ENCODE data around the gene THAP3.
"Not testable (repeated sequence)": the region's sequence is repeated elsewhere in the genome, so short reads cannot be mapped to it uniquely, and the experiment has no call there.

THAP3 gene

GRCh38 chr1:6635910-6636760 is 11.5 kb downstream of the THAP3 start:
- TF ChIP-seq CTCF (IDR thresholded peaks at IDR 0.05; ENCODE audit: low read length) = no peak
- TF ChIP-seq EZH2phosphoT487 (IDR thresholded peaks at IDR 0.05; ENCODE audit: low read length) = no peak
- TF ChIP-seq EZH2 (optimal IDR thresholded peaks at IDR 0.05; ENCODE audit: low read depth, low read length) = no peak
- Histone ChIP-seq H3K9me3 (replicated peaks; ENCODE audit: insufficient read depth, low read length) (no peaks in the 10 kb centered on the region), H3K36me3 (replicated peaks; ENCODE audit: insufficient read depth, low read length) (peaks cover 4% of the 10 kb centered on the region; the same call in 1 of the 2 replicates), H2AFZ (ENCODE audit: low read length) (no peak overlapping the region), H3K4me1 (ENCODE audit: low read length) (no peaks in the 10 kb centered on the region), H4K20me1 (ENCODE audit: insufficient read depth, low read length) (no peaks in the 10 kb centered on the region), H3K27me3 (replicated peaks; ENCODE audit: insufficient read depth, low read length) (no peaks in the 10 kb centered on the region), H3K27ac (ENCODE audit: low read length) (no peak overlapping the region), H3F3A (ENCODE audit: insufficient read depth, low read length) (no peaks in the 10 kb centered on the region), H3K9ac (ENCODE audit: low read length) (no peak overlapping the region), H3K4me2 (ENCODE audit: low read depth, low read length) (no peak overlapping the region), H3K79me2 (ENCODE audit: low read length) (no peaks in the 10 kb centered on the region), H3K4me3 (ENCODE audit: low read length) (no peak overlapping the region), H3K9me2 (replicated peaks; ENCODE audit: insufficient read depth, low read length) (no peaks in the 10 kb centered on the region)
- no peak for DNase-seq

GRCh38 chr1:6636778-6637177 is 12.1 kb downstream of the THAP3 start:
- H3K4me3 ChIP-seq (ENCODE audit: low read length); H3K79me2 ChIP-seq (ENCODE audit: low read length); H3K27ac ChIP-seq (ENCODE audit: low read length); H3K9me2 ChIP-seq (replicated peaks; ENCODE audit: insufficient read depth, low read length); H2AFZ ChIP-seq (ENCODE audit: low read length); H3K27me3 ChIP-seq (replicated peaks; ENCODE audit: insufficient read depth, low read length); H4K20me1 ChIP-seq (ENCODE audit: insufficient read depth, low read length); H3F3A ChIP-seq (ENCODE audit: insufficient read depth, low read length); H3K9me3 ChIP-seq (replicated peaks; ENCODE audit: insufficient read depth, low read length); H3K36me3 ChIP-seq (replicated peaks; ENCODE audit: insufficient read depth, low read length); H3K4me1 ChIP-seq (ENCODE audit: low read length); H3K4me2 ChIP-seq (ENCODE audit: low read depth, low read length); DNase-seq; H3K9ac ChIP-seq (ENCODE audit: low read length): not testable (repeated sequence)

GRCh38 chr1:6637770-6638169 is 13.1 kb downstream of the THAP3 start:
- Histone ChIP-seq H3K27me3 (replicated peaks; ENCODE audit: insufficient read depth, low read length) (no peaks in the 10 kb centered on the region), H4K20me1 (ENCODE audit: insufficient read depth, low read length) (no peaks in the 10 kb centered on the region), H3K9me2 (replicated peaks; ENCODE audit: insufficient read depth, low read length) (no peaks in the 10 kb centered on the region), H3K4me3 (ENCODE audit: low read length) (no peak overlapping the region), H3K9me3 (replicated peaks; ENCODE audit: insufficient read depth, low read length) (no peaks in the 10 kb centered on the region), H3K9ac (ENCODE audit: low read length) (no peak overlapping the region), H3K27ac (ENCODE audit: low read length) (no peak overlapping the region), H3F3A (ENCODE audit: insufficient read depth, low read length) (no peaks in the 10 kb centered on the region), H3K4me1 (ENCODE audit: low read length) (no peaks in the 10 kb centered on the region), H3K4me2 (ENCODE audit: low read depth, low read length) (no peak overlapping the region), H3K36me3 (replicated peaks; ENCODE audit: insufficient read depth, low read length) (peaks cover 4% of the 10 kb centered on the region; the same call in 1 of the 2 replicates), H2AFZ (ENCODE audit: low read length) (no peak overlapping the region), H3K79me2 (ENCODE audit: low read length) (no peaks in the 10 kb centered on the region)
- no peak for TF ChIP-seq EZH2phosphoT487 (IDR thresholded peaks at IDR 0.05; ENCODE audit: low read length)
- TF ChIP-seq EZH2 (optimal IDR thresholded peaks at IDR 0.05; ENCODE audit: low read depth, low read length) = no peak
- TF ChIP-seq CTCF (IDR thresholded peaks at IDR 0.05; ENCODE audit: low read length) = no peak
- no peak for DNase-seq

- Histone ChIP-seq H3K4me3 (ENCODE audit: low read length) (no peak overlapping the region), H3K4me1 (ENCODE audit: low read length) (no peaks in the 10 kb centered on the region), H3K27me3 (replicated peaks; ENCODE audit: insufficient read depth, low read length) (no peaks in the 10 kb centered on the region), H2AFZ (ENCODE audit: low read length) (no peak overlapping the region), H4K20me1 (ENCODE audit: insufficient read depth, low read length) (no peaks in the 10 kb centered on the region), H3K9ac (ENCODE audit: low read length) (no peak overlapping the region), H3K27ac (ENCODE audit: low read length) (no peak overlapping the region), H3K9me2 (replicated peaks; ENCODE audit: insufficient read depth, low read length) (no peaks in the 10 kb centered on the region), H3K4me2 (ENCODE audit: low read depth, low read length) (no peak overlapping the region), H3F3A (ENCODE audit: insufficient read depth, low read length) (no peaks in the 10 kb centered on the region), H3K79me2 (ENCODE audit: low read length) (no peaks in the 10 kb centered on the region), H3K36me3 (replicated peaks; ENCODE audit: insufficient read depth, low read length) (peaks cover 4% of the 10 kb centered on the region; the same call in 1 of the 2 replicates), H3K9me3 (replicated peaks; ENCODE audit: insufficient read depth, low read length) (no peaks in the 10 kb centered on the region)
- TF ChIP-seq EZH2 (optimal IDR thresholded peaks at IDR 0.05; ENCODE audit: low read depth, low read length) (no peak), CTCF (IDR thresholded peaks at IDR 0.05; ENCODE audit: low read length) (no peak), EZH2phosphoT487 (IDR thresholded peaks at IDR 0.05; ENCODE audit: low read length) (no peak)
- DNase-seq = no peak
Observed at GRCh38 chr1:6638226-6638625, 13.6 kb downstream of the THAP3 start.

- not testable (repeated sequence) for H2AFZ ChIP-seq (ENCODE audit: low read length); H3F3A ChIP-seq (ENCODE audit: insufficient read depth, low read length); H3K27ac ChIP-seq (ENCODE audit: low read length); H3K79me2 ChIP-seq (ENCODE audit: low read length); H3K4me2 ChIP-seq (ENCODE audit: low read depth, low read length); DNase-seq; H3K4me1 ChIP-seq (ENCODE audit: low read length); H3K36me3 ChIP-seq (replicated peaks; ENCODE audit: insufficient read depth, low read length); H4K20me1 ChIP-seq (ENCODE audit: insufficient read depth, low read length); H3K27me3 ChIP-seq (replicated peaks; ENCODE audit: insufficient read depth, low read length); H3K4me3 ChIP-seq (ENCODE audit: low read length); H3K9me3 ChIP-seq (replicated peaks; ENCODE audit: insufficient read depth, low read length); H3K9ac ChIP-seq (ENCODE audit: low read length); H3K9me2 ChIP-seq (replicated peaks; ENCODE audit: insufficient read depth, low read length)
Observed at GRCh38 chr1:6640867-6641266, 16.2 kb downstream of the THAP3 start.
